Loucy (cell line): ENCODE measurements around the gene NLRC5.

Source experiments
- CTCF ChIP-seq: fragments of 200-600 bp; sonication (generic); conservative IDR thresholded peaks from 2 replicates; pipeline ENCODE4 v1.5.1; 2014; ENCODE audit warnings: mild to moderate bottlenecking, antibody characterized with exemption, low read length
- EZH2phosphoT487 ChIP-seq: fragments of 200-600 bp; IDR thresholded peaks from 2 replicates; pipeline ENCODE4 v1.6.1; 2018; ENCODE audit warnings: antibody characterized with exemption, mild to moderate bottlenecking, moderate library complexity, borderline replicate concordance

- no peak for TF ChIP-seq CTCF
- TF ChIP-seq EZH2phosphoT487, result no peak
These were observed 3.9 kb upstream of the NLRC5 start for GRCh38 chr16:56985288-56985961.
